Mesenchymal stem cell (in vitro differentiated cells and primary cell): ENCODE results near the gene NECTIN1. TPM values are rescaled to one million over a fixed set of nuclear protein-coding genes. Genes with fewer than 3 reads are reported as not detected.

ENCODE experiments used
- DNase-seq: peaks from one replicate; pipeline ENCODE4 v3.0.0-alpha.2; 2013
- H2AFZ ChIP-seq: one replicate; pipeline ENCODE4 v1.6.1; 2013; ENCODE audit warnings: low read depth, mild to moderate bottlenecking, control low read depth, inconsistent platforms, low read length, moderate library complexity
- H2AK5ac ChIP-seq: 2 replicates; pipeline ENCODE4 v1.6.1; 2013; ENCODE audit warnings: low read length, moderate library complexity, mild to moderate bottlenecking, inconsistent platforms; ENCODE audit not compliant: severe bottlenecking
- H2BK120ac ChIP-seq: one replicate; pipeline ENCODE4 v1.6.1; 2013; ENCODE audit warnings: low read depth, mild to moderate bottlenecking, inconsistent platforms, low read length, moderate library complexity
- H2BK12ac ChIP-seq, 2 experiments: one replicate each; pipeline ENCODE4 v1.6.1; 2013; ENCODE audit warnings: inconsistent platforms in 2 of 2, low read length in 2 of 2, mild to moderate bottlenecking in 2 of 2, moderate library complexity in 2 of 2, control low read depth in 1 of 2
- H2BK15ac ChIP-seq: one replicate; pipeline ENCODE4 v1.6.1; 2013; ENCODE audit warnings: mild to moderate bottlenecking, low read depth, inconsistent platforms; ENCODE audit not compliant: poor library complexity, severe bottlenecking
- H2BK5ac ChIP-seq: 2 replicates; pipeline ENCODE4 v1.6.1; 2013; ENCODE audit warnings: low read depth, mild to moderate bottlenecking, low read length, control low read depth, inconsistent platforms; ENCODE audit not compliant: poor library complexity, severe bottlenecking
- H3K14ac ChIP-seq, 2 experiments: one replicate each; pipeline ENCODE4 v1.6.1; 2013; ENCODE audit warnings: inconsistent platforms in 2 of 2, low read length in 2 of 2, control low read depth in 1 of 2, mild to moderate bottlenecking in 1 of 2, moderate library complexity in 1 of 2
- H3K18ac ChIP-seq, 2 experiments: one replicate each; pipeline ENCODE4 v1.6.1; 2013; ENCODE audit warnings: inconsistent platforms in 2 of 2, low read length in 2 of 2, control low read depth in 1 of 2, low read depth in 1 of 2, mild to moderate bottlenecking in 1 of 2
- H3K23ac ChIP-seq, 2 experiments: one replicate each; pipeline ENCODE4 v1.6.1; 2013; ENCODE audit warnings: inconsistent platforms in 2 of 2, low read length in 2 of 2, mild to moderate bottlenecking in 2 of 2, moderate library complexity in 2 of 2, control low read depth in 1 of 2
- H3K27ac ChIP-seq: 2 replicates; pipeline ENCODE4 v1.5.1; 2013; ENCODE audit warnings: mild to moderate bottlenecking, moderate library complexity, low read length, control low read depth, inconsistent platforms; ENCODE audit not compliant: poor library complexity, severe bottlenecking
- H3K27me3 ChIP-seq, 2 experiments: 2 replicates each; pipeline versions ENCODE4 v1.6.1 to v1.7.0; 2013; ENCODE audit warnings: low read length in 2 of 2, mild to moderate bottlenecking in 2 of 2, moderate library complexity in 2 of 2, control low read depth in 1 of 2, inconsistent platforms in 1 of 2; ENCODE audit not compliant: control insufficient read depth in 1 of 2, insufficient read depth in 1 of 2
- H3K36me3 ChIP-seq, 2 experiments: 2 replicates each; pipeline versions ENCODE4 v1.6.1 to v1.7.0; 2013; ENCODE audit warnings: low read length in 2 of 2, control low read depth in 1 of 2, inconsistent platforms in 1 of 2, low read depth in 1 of 2, mild to moderate bottlenecking in 1 of 2; ENCODE audit not compliant: insufficient read depth in 2 of 2, control insufficient read depth in 1 of 2
- H3K4ac ChIP-seq, 2 experiments: one replicate each; pipeline ENCODE4 v1.6.1; 2013; ENCODE audit warnings: inconsistent platforms in 2 of 2, low read length in 2 of 2, mild to moderate bottlenecking in 2 of 2, moderate library complexity in 2 of 2, control low read depth in 1 of 2, low read depth in 1 of 2
- H3K4me1 ChIP-seq: 2 replicates; pipeline ENCODE4 v1.6.1; 2013; ENCODE audit warnings: low read depth, low read length, control low read depth; ENCODE audit not compliant: control insufficient read depth, insufficient read depth
- H3K4me2 ChIP-seq: 2 replicates; pipeline ENCODE4 v1.6.1; 2013; ENCODE audit warnings: low read length, mild to moderate bottlenecking, inconsistent platforms; ENCODE audit not compliant: poor library complexity, severe bottlenecking
- H3K4me3 ChIP-seq, 2 experiments: 2 replicates each; pipeline versions ENCODE4 v1.5.1 to v1.7.0; 2013; ENCODE audit warnings: low read length in 2 of 2, mild to moderate bottlenecking in 2 of 2, control low read depth in 1 of 2, low read depth in 1 of 2; ENCODE audit not compliant: insufficient read depth in 1 of 2
- H3K79me1 ChIP-seq: replicated peaks from 2 replicates; pipeline ENCODE4 v1.6.1; 2013; ENCODE audit warnings: mild to moderate bottlenecking, control low read depth, low read length, inconsistent platforms; ENCODE audit not compliant: poor library complexity, severe bottlenecking
- H3K9ac ChIP-seq: 2 replicates; pipeline ENCODE4 v1.7.0; 2013; ENCODE audit warnings: mild to moderate bottlenecking, low read length, moderate library complexity
- H3K9me3 ChIP-seq: 2 replicates; pipeline ENCODE4 v1.7.0; 2013; ENCODE audit warnings: mild to moderate bottlenecking, low read length; ENCODE audit not compliant: control insufficient read depth
- H4K8ac ChIP-seq: one replicate; pipeline ENCODE4 v1.6.1; 2013; ENCODE audit warnings: inconsistent platforms, mild to moderate bottlenecking, low read length, moderate library complexity
- H4K91ac ChIP-seq: one replicate; pipeline ENCODE4 v1.6.1; 2013; ENCODE audit warnings: mild to moderate bottlenecking, low read length, inconsistent platforms
- whole genome bisulfite sequencing: methylation state at CpG from one replicate; pipeline ENCODE4 v1.1.7; 2013; ENCODE audit warnings: mixed read lengths; 5-methylcytosine and 5-hydroxymethylcytosine counted together
- polyA plus RNA-seq, 2 experiments: library from polyadenylated mRNA; stranded (reverse); fragments of 200-250 nt; gene quantifications; one replicate each; pipeline ENCODE4 v1.2.3, GENCODE V29; 2013

NECTIN1 gene
- 9.7 TPM for polyA plus RNA-seq (2013, experiment 1 of 2)
- polyA plus RNA-seq (2013, experiment 2 of 2): 10.0 TPM

GRCh38 chr11:119728651-119729580 is at the start of gene NECTIN1:
Gene NECTIN1 (minus strand): TSS chr11:119729200. CDS start chr11:119728553, 647 bp downstream.
- peaks cover 20% of the 10 kb centered on the region for H3K4me1 ChIP-seq
- peak within 1 kb of the TSS; percentile 79 for H2AFZ ChIP-seq
- no peak within 1 kb of the TSS for H3K27ac ChIP-seq
- H4K8ac ChIP-seq: peak within 1 kb of the TSS; percentile 89
- H3K14ac ChIP-seq: peak within 1 kb of the TSS; percentile 43 to 92
- DNase-seq: peak; percentile 89
- H2BK120ac ChIP-seq: peak within 1 kb of the TSS; percentile 27
- peaks cover 0 to 6% of the 10 kb centered on the region in 2 experiments for H3K36me3 ChIP-seq
- H3K27me3 ChIP-seq: no peaks in the 10 kb centered on the region
- H4K91ac ChIP-seq: peak within 1 kb of the TSS; percentile 63
- H3K4me2 ChIP-seq: peak within 1 kb of the TSS; percentile 98
- H2BK15ac ChIP-seq: no peak within 1 kb of the TSS
- H2BK5ac ChIP-seq: peak within 1 kb of the TSS; percentile 68
- peak within 1 kb of the TSS; percentile 79 to 83 for H3K4me3 ChIP-seq
- peaks cover 34% of the 10 kb centered on the region for H3K79me1 ChIP-seq
- H3K9me3 ChIP-seq: no peaks in the 10 kb centered on the region
- H2AK5ac ChIP-seq: no peak within 1 kb of the TSS
- H3K23ac ChIP-seq: peak within 1 kb of the TSS in 1 of 2 experiments; percentile 91
- H3K18ac ChIP-seq: peak within 1 kb of the TSS; percentile 81 to 89
- peak within 1 kb of the TSS; percentile 89 for H3K9ac ChIP-seq
- WGBS: under 1% methylated on average over 45 of the region's 128 CpGs
- peak within 1 kb of the TSS; percentile 64 to 90 for H3K4ac ChIP-seq
- H2BK12ac ChIP-seq: peak within 1 kb of the TSS in 1 of 2 experiments; percentile 90

- H2AFZ ChIP-seq: no peak overlapping the region
- no peaks in the 10 kb centered on the region for H3K4me1 ChIP-seq
- H2BK5ac ChIP-seq: no peak overlapping the region
- DNase-seq: no peak
- 83% methylated on average over 15 of the region's 15 CpGs for WGBS
- no peak overlapping the region for H3K18ac ChIP-seq
- no peak overlapping the region for H3K23ac ChIP-seq
- no peaks in the 10 kb centered on the region for H3K79me1 ChIP-seq
- H3K36me3 ChIP-seq: no peaks in the 10 kb centered on the region
- H2BK15ac ChIP-seq: no peak overlapping the region
- no peak overlapping the region for H4K8ac ChIP-seq
- H3K4ac ChIP-seq: no peak overlapping the region
- no peak overlapping the region for H3K14ac ChIP-seq
- no peak overlapping the region for H2BK120ac ChIP-seq
- H3K4me2 ChIP-seq: no peak overlapping the region
- H2BK12ac ChIP-seq: no peak overlapping the region
- H3K27me3 ChIP-seq: peaks cover 48 to 76% of the 10 kb centered on the region in 2 experiments
- H3K9me3 ChIP-seq: peaks cover 8% of the 10 kb centered on the region
- no peak overlapping the region for H2AK5ac ChIP-seq
- H3K4me3 ChIP-seq: no peak overlapping the region
- H4K91ac ChIP-seq: no peak overlapping the region
- H3K27ac ChIP-seq: no peak overlapping the region
- H3K9ac ChIP-seq: no peak overlapping the region
Observed at GRCh38 chr11:119778391-119779194, 49.6 kb upstream of the NECTIN1 start.

GRCh38 chr11:119777940-119778339 is 48.9 kb upstream of the NECTIN1 start:
- Histone ChIP-seq H3K27ac (no peak overlapping the region), H3K36me3 (no peaks in the 10 kb centered on the region), H3K23ac (no peak overlapping the region), H3K9ac (no peak overlapping the region), H3K4me3 (no peak overlapping the region), H3K9me3 (peaks cover 1% of the 10 kb centered on the region), H2BK15ac (no peak overlapping the region), H2AK5ac (no peak overlapping the region), H2BK5ac (no peak overlapping the region), H3K4me1 (no peaks in the 10 kb centered on the region), H3K18ac (no peak overlapping the region), H3K4me2 (no peak overlapping the region), H4K91ac (no peak overlapping the region), H3K27me3 (peaks cover 44 to 82% of the 10 kb centered on the region in 2 experiments), H2AFZ (no peak overlapping the region), H4K8ac (no peak overlapping the region), H3K4ac (no peak overlapping the region), H3K14ac (no peak overlapping the region), H3K79me1 (no peaks in the 10 kb centered on the region), H2BK120ac (no peak overlapping the region), H2BK12ac (no peak overlapping the region)
- WGBS: 82% methylated on average over 10 of the region's 10 CpGs
- no peak for DNase-seq

- H3K18ac ChIP-seq: no peak overlapping the region
- no peak overlapping the region for H3K4me3 ChIP-seq
- H3K27ac ChIP-seq: no peak overlapping the region
- H2BK5ac ChIP-seq: no peak overlapping the region
- H2BK15ac ChIP-seq: no peak overlapping the region
- no peaks in the 10 kb centered on the region for H3K36me3 ChIP-seq
- WGBS: 87% methylated on average over 4 of the region's 5 CpGs
- H3K79me1 ChIP-seq: no peaks in the 10 kb centered on the region
- H4K8ac ChIP-seq: no peak overlapping the region
- H3K9ac ChIP-seq: no peak overlapping the region
- H3K14ac ChIP-seq: no peak overlapping the region
- peaks cover 33 to 85% of the 10 kb centered on the region in 2 experiments for H3K27me3 ChIP-seq
- no peak overlapping the region for H3K4me2 ChIP-seq
- H3K23ac ChIP-seq: no peak overlapping the region
- H3K4me1 ChIP-seq: no peaks in the 10 kb centered on the region
- no peak overlapping the region for H2AK5ac ChIP-seq
- no peaks in the 10 kb centered on the region for H3K9me3 ChIP-seq
- no peak overlapping the region for H4K91ac ChIP-seq
- DNase-seq: no peak
- H2AFZ ChIP-seq: no peak overlapping the region
- H2BK12ac ChIP-seq: no peak overlapping the region
- no peak overlapping the region for H2BK120ac ChIP-seq
- H3K4ac ChIP-seq: no peak overlapping the region
Observed at GRCh38 chr11:119776651-119777050, 47.7 kb upstream of the NECTIN1 start.
